Gastrocnemius medialis (tissue), 4 donors: ENCODE results near the gene BMERB1.

Source experiments
- POLR2A ChIP-seq, 2 donors: fragments of 450-650 bp; IDR thresholded peaks; one replicate each; pipeline ENCODE4 v1.6.1; 2017; ENCODE audit warnings: antibody characterized with exemption in 2 of 2, mild to moderate bottlenecking in 2 of 2, moderate library complexity in 2 of 2
- TF ChIP-seq, protein P1 (sequence below), 5 experiments: fragments of 450-650 bp in 3 of 5; fragments of 200-600 bp in 2 of 5; sonication (generic) in 2 of 5; IDR thresholded peaks in 4 of 5; conservative IDR thresholded peaks in 1 of 5; 1 replicate in 4 of 5; 2 replicates in 1 of 5; pipeline ENCODE4 v1.5.1; 2016 to 2019; ENCODE audit warnings: antibody characterized with exemption in 5 of 5, mild to moderate bottlenecking in 3 of 5, moderate library complexity in 3 of 5

DNA sequence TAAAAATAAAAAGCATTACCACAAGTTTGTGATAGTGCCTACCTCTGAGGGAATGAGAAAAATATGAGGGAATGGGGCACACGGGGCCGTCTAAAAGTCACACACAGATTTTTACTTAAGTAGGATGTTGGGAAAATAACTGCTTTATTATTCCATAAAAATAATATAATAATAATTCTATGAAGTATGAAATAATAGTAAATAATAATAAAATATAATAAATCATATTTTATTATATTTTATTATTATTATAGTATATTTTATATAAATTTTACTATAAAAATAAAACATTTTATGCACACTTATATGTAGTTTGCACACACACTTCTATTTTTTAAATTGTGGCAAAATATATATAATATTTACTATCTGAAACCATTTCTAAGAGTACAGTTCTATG is 92.3 kb downstream of the BMERB1 start:
- TF ChIP-seq, protein P1, sequence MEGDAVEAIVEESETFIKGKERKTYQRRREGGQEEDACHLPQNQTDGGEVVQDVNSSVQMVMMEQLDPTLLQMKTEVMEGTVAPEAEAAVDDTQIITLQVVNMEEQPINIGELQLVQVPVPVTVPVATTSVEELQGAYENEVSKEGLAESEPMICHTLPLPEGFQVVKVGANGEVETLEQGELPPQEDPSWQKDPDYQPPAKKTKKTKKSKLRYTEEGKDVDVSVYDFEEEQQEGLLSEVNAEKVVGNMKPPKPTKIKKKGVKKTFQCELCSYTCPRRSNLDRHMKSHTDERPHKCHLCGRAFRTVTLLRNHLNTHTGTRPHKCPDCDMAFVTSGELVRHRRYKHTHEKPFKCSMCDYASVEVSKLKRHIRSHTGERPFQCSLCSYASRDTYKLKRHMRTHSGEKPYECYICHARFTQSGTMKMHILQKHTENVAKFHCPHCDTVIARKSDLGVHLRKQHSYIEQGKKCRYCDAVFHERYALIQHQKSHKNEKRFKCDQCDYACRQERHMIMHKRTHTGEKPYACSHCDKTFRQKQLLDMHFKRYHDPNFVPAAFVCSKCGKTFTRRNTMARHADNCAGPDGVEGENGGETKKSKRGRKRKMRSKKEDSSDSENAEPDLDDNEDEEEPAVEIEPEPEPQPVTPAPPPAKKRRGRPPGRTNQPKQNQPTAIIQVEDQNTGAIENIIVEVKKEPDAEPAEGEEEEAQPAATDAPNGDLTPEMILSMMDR (IDR thresholded peaks at IDR 0.05 in 4 of 5, conservative IDR thresholded peaks at IDR 0.05 in 1 of 5), result no peak
- no peak for TF ChIP-seq POLR2A (IDR thresholded peaks at IDR 0.05)
